ENCODE data around the gene SLFN14.
"Not testable (repeated sequence)": the region's sequence is repeated elsewhere in the genome, so short reads cannot be mapped to it uniquely, and the experiment has no call there.

The SLFN14 gene

GRCh38 chr17:35519906-35520442 lies 40.6 kb downstream of the SLFN14 start:
- Histone ChIP-seq H3K79me2 (no peaks in the 10 kb centered on the region), H3K9me3 (ENCODE audit: control insufficient read depth, low read length) (no peaks in the 10 kb centered on the region), H3K36me3 (ENCODE audit: control insufficient read depth, insufficient read depth, low read length) (no peaks in the 10 kb centered on the region), H2AFZ (no peak overlapping the region), H3K27ac (no peak overlapping the region), H3K4me2 (ENCODE audit: low read length) (no peak overlapping the region), H3K4me3 (ENCODE audit: low read depth, low read length) (no peak overlapping the region), H3K9ac (no peak overlapping the region), H3K27me3 (ENCODE audit: control insufficient read depth, insufficient read depth, low read length) (no peaks in the 10 kb centered on the region), H3K4me1 (no peaks in the 10 kb centered on the region)
- TF ChIP-seq CTCF (IDR thresholded peaks at IDR 0.05) = no peak

- TF ChIP-seq CTCF (IDR thresholded peaks at IDR 0.05) = no peak
- Histone ChIP-seq H3K4me3 (ENCODE audit: low read depth, low read length) (no peak overlapping the region), H3K27ac (no peak overlapping the region), H3K4me1 (no peaks in the 10 kb centered on the region), H3K4me2 (ENCODE audit: low read length) (no peak overlapping the region), H3K9me3 (ENCODE audit: control insufficient read depth, low read length) (no peaks in the 10 kb centered on the region), H2AFZ (no peak overlapping the region), H3K27me3 (ENCODE audit: control insufficient read depth, insufficient read depth, low read length) (no peaks in the 10 kb centered on the region), H3K36me3 (ENCODE audit: control insufficient read depth, insufficient read depth, low read length) (no peaks in the 10 kb centered on the region), H3K9ac (no peak overlapping the region), H3K79me2 (no peaks in the 10 kb centered on the region)
These were observed 41.2 kb downstream of the SLFN14 start for GRCh38 chr17:35519439-35519838.

DNA sequence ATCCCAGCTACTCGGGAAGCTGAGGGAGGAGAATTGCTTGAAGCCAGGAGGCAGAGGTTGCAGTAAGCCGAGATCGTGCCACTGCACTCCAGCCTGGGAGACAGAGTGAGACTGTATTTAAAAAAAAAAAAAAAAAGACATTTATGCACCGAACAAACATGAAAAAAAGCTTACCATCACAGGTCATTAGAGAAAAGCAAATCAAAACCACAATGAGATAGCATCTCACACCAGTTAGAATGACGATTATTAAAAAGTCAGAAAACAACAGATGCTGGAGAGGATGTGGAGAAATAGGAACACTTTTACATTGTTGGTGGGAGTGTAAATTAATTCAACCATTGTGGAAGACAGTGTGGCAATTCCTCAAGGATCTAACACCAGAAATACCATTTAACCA lies 42.2 kb downstream of the SLFN14 start:
- H3K79me2 ChIP-seq; H3K4me3 ChIP-seq (ENCODE audit: low read depth, low read length); H3K9ac ChIP-seq; H3K36me3 ChIP-seq (ENCODE audit: control insufficient read depth, insufficient read depth, low read length); H2AFZ ChIP-seq; H3K27me3 ChIP-seq (ENCODE audit: control insufficient read depth, insufficient read depth, low read length); H3K4me1 ChIP-seq; H3K27ac ChIP-seq; H3K9me3 ChIP-seq (ENCODE audit: control insufficient read depth, low read length); H3K4me2 ChIP-seq (ENCODE audit: low read length): not testable (repeated sequence)

DNA sequence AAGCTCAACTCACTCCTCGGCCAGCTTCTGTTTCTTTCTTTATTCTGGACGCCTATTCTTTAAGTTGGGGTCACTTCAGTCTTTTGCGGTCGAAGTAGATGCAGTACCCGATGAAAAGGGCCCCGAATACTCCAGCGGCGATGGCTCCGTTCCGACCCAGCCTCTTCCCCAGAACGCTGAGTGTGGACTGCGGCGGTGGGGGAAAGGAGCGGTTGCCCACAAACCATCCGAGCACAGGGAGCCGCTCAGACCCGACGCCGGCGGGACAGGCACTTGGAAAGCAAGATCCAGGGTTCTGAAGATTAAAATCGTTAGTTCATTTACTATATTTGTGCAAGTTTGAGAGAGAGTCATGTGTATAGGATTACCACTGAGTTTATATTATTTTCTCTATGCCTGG lies 45.6 kb downstream of the SLFN14 start:
- H3K9me3 ChIP-seq (ENCODE audit: control insufficient read depth, low read length) = no peaks in the 10 kb centered on the region
- no peak overlapping the region for H3K4me2 ChIP-seq (ENCODE audit: low read length)
- H3K9ac ChIP-seq = no peak overlapping the region
- H3K27me3 ChIP-seq (ENCODE audit: control insufficient read depth, insufficient read depth, low read length) = no peaks in the 10 kb centered on the region
- no peaks in the 10 kb centered on the region for H3K36me3 ChIP-seq (ENCODE audit: control insufficient read depth, insufficient read depth, low read length)
- no peak overlapping the region for H3K4me3 ChIP-seq (ENCODE audit: low read depth, low read length)
- H3K4me1 ChIP-seq = no peaks in the 10 kb centered on the region
- no peak for TF ChIP-seq CTCF (IDR thresholded peaks at IDR 0.05)
- no peak overlapping the region for H3K27ac ChIP-seq
- no peaks in the 10 kb centered on the region for H3K79me2 ChIP-seq
- H2AFZ ChIP-seq = no peak overlapping the region

DNA sequence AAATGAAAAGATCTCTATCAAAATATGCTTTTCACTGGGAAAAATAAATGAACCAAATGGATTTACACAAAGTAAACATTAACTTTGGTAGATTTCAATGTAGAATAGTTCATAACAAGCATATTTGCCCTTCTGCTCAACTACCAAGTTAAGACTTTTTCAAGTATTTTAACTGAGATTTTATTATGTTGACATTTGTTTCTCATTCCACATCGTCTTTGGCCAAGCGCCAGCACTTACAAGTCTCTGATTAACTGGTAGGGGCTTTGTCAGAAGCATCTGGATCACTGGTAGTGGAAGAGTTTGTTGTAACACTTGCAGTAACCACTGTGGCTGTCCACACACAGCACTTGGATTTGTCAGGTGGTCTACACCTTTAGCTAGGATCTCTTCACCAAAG lies 46.1 kb downstream of the SLFN14 start:
- no peak overlapping the region for H3K4me2 ChIP-seq (ENCODE audit: low read length)
- no peak for TF ChIP-seq CTCF (IDR thresholded peaks at IDR 0.05)
- H3K9ac ChIP-seq = no peak overlapping the region
- no peaks in the 10 kb centered on the region for H3K36me3 ChIP-seq (ENCODE audit: control insufficient read depth, insufficient read depth, low read length)
- no peak overlapping the region for H2AFZ ChIP-seq
- H3K27me3 ChIP-seq (ENCODE audit: control insufficient read depth, insufficient read depth, low read length) = no peaks in the 10 kb centered on the region
- no peaks in the 10 kb centered on the region for H3K4me1 ChIP-seq
- H3K27ac ChIP-seq = no peak overlapping the region
- no peak overlapping the region for H3K4me3 ChIP-seq (ENCODE audit: low read depth, low read length)
- no peaks in the 10 kb centered on the region for H3K79me2 ChIP-seq
- no peaks in the 10 kb centered on the region for H3K9me3 ChIP-seq (ENCODE audit: control insufficient read depth, low read length)
